SH-SY5Y (cell line): ENCODE data around the gene TEX35.
A peak's percentile ranks its signal among the peaks of the same experiment; 100 is the strongest.

Experiments
- GATA2 ChIP-seq: IDR thresholded peaks from 2 replicates; pipeline ENCODE4 v1.6.1; 2011; ENCODE audit warnings: mild to moderate bottlenecking, low read depth, low read length
- GATA3 ChIP-seq: IDR thresholded peaks from 2 replicates; pipeline ENCODE4 v1.6.1; 2011; ENCODE audit warnings: low read depth, mild to moderate bottlenecking, low read length, moderate library complexity

Gene TEX35

DNA sequence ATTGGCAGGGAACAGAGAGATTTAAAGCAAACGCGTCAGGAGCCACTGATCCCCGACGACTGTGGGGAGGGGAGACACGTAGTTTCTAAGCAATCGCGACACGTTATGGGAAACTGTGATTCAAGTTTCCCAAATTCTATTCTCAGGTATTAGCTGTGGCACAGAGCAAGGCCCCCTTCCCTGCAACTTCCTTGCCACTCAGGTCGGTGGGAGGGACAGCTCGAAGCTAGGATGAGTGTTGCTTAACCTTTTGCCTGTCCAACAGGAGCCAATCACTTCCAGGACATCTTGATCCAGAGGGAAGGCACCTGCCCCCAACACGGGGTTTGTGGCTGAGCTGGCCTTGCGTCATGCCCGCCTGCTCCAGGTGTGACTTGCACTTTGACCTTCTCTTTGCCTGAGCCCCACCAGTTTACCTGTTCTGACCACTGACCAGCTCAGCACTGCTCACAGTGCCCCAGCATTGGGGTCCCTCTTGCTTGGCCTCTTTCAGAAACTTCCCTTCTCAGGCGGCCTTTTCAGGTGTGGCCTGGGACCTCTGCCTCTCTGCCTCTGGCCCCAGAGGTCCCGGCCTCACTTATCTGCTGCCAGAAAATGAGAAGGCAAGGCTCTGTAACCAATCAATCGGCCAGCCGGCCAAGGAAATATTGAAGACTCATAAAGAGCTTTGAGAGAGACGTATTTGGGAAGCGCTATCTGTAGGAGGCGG is 24.6 kb downstream of the TEX35 start:
- TF ChIP-seq GATA3 (no peak), GATA2 (no peak)

DNA sequence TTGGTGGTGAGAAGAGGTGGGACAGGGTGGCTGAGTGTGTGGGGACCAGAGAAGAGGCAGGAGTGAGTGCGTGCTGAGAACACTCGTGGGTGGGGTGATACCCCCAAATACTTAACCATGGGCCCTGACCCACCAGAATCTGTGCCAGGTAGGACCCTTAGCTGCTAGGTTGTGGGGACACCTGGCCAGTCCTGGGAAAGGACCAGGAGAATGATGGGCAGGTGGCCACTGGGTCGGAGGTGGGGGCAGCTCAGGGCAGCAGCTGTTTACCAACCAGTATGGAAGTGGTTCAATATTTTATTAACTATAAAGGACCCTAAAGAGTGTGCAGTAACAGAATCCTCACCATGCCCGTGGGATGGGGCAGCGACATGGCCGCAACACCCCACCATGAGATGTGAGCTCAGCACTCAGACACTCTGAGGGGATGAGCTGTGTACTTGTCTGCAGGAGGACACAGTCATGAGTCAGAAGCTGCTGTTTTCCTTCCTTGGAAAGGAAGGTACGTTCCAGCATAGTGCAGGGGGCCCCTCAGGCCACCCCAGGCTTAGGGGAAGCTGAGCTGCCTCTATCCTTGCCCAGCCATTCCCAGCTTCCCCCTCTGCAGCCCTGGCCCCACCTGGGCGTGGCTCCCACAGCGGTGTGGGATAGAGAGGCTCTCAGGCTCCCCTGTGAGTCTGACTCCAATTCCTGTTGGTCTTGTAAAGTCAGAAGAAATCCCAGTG is 25.4 kb downstream of the TEX35 start:
- TF ChIP-seq GATA2 = no peak
- TF ChIP-seq GATA3 = no peak

DNA sequence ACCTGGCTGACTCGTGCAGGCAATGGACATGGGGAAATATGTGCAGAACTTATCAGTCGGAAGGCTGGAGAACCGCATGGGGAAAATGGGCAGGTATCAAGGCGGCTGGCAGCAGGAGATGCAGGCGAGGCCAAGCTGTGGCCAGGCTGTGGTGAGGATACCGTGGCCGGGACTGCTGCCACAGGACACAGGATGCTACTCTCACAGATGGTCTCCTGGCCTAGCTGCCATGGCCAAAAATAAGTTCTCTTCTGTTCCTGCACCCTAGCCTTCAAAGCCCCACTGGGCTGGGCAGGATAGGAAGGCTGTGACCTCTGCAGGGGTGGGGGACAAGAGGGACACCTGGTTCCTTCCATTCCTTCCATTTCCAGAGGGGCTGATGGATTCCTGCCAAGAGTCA is 26.4 kb downstream of the TEX35 start:
- no peak for TF ChIP-seq GATA3
- TF ChIP-seq GATA2 = no peak

DNA sequence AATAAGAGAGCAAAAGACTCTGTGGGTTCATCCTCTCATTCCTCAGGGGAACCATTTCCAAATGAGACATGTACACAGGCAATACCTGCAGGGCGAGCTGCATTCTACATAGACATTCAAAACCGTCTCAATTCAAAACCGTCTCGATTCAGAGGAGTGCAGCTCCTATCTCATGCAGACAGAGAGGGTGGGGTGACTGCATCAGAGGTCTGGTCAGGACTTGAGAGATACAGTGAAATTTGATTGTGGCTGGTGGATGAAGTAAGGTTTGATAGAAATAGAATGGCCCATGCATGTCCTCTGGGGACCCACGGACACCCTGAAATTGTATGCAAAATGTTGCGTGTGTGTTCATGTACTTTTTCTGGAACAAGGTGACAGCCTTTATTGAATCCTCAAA is 27.3 kb downstream of the TEX35 start:
- TF ChIP-seq GATA2 (no peak), GATA3 (no peak)

DNA sequence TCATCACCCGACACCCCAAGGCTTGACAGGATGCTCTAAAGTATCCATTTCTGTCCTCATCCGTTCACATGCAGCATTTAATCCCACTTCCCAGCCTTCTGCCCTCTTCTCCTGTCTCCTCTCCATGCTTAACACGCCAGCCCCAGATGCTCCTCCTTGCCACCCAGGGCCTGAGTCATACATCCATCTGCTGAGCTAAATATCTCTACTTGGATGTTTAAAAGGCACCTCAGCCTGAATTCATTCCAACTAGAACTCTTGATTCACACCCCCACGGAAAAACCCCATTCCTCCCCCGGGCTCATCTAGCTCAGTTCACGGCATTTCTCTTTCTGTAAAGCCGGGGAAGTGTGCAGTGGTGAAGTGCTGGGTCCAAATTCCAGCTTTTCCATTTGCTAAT is 27.7 kb downstream of the TEX35 start:
- no peak for TF ChIP-seq GATA2
- no peak for TF ChIP-seq GATA3

DNA sequence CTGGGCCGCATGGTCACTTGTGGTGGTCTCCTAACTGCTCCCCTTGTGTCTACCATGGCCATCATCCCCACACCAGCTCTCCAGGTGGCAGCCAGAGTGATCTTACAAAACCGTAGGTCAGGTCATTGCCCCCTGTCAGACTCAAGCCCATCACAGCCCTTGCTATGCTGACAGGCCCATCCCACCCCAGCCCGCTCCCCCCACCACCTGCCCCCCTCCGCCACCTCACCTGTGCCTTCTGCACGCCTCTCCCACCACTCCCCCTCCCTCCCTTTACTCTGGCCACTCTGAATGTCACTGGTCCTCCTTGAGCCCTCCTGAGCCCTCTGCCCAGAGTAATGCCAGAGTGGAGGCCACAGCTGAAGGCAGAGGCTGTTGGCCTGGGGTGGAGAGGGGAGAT is 28.5 kb downstream of the TEX35 start:
- TF ChIP-seq GATA2 = no peak
- no peak for TF ChIP-seq GATA3

DNA sequence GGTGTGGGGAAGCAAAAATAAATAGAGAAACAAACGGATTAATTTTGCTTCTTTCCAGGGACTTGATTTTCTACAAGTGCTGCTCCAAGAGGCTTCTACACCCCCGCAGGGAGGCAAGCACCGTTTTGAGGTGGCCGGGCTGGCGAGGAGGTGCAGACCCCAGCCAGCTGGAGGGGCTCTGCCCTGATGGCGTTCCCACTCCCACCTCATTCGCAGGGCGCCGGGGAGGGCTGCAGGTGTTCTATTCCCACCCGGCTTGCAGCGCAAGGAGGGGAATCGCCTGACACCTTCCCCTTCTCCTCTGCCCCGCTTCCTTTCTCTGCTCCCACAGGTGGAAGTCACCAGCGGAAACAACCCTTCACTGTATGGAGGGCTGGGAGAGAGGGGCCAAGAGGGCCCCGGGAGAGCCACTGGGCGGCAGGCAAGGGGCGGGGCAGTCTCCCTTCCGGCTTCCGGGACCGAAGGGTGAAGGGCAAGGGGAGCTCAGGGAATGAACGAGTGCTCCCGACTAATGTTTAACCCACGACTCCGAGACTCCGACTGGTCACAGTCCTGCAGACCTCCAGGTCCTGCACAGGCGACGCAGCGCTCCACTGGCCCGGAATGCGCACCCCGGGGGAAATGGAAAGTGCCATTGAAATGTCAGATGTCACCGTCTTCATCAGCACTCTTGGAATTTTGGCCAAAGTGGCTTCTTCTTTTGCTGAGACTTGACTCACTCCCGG is 29.1 kb downstream of the TEX35 start:
- TF ChIP-seq GATA3 (no peak), GATA2 (no peak)

DNA sequence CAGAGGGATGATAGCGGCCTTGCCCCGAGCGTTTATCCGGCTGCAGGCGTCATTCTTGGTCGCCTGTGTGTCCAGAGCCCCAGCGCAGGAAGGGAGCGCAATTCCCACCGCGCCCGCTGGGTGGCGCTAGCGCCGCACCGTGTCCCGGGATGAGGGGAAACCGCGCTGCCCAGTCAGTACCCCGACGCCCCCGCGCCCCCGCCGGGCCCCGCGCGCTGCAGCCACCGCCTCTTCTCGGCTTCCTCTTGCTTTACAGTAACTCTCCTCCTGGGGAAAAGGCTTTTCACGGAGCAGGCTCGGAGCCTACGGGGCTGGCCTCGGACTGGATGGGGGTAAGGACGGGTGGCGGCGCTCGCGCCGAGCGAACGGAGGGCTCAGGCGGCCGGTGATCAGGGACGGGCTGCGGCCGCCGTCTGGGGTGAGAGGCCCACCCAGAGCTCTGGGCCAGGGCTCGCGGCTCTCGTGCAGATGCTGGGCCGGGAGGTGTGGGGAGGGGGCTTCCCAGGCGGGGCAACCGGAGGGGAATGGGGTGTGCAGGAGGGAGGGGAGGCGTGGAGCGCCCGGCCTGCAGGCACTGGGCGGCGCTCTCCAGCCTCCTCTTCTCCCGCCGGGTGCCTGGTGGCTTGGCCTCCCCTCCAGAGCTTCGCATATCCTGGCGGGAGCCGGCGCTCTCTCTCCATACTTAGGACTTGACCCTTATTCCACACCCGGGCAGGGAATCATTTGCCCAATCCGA is 29.8 kb downstream of the TEX35 start:
- TF ChIP-seq GATA2 (no peak), GATA3 (no peak)

DNA sequence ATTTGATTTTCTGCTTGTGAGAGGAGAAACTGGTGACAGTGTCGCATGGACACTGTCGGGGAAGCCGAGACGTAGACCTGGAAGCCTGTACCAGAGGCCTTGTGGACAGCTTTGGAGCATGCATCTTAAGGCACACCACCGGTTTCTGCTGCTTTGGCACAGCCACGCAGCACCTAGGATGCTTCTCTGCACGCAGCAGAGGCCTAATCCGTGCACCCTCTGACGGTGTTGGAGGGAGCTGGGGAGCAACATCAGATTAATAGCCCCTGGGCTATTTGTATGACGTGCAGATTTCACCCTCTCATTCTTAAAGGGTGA is 30.3 kb downstream of the TEX35 start:
- no peak for TF ChIP-seq GATA3
- no peak for TF ChIP-seq GATA2

DNA sequence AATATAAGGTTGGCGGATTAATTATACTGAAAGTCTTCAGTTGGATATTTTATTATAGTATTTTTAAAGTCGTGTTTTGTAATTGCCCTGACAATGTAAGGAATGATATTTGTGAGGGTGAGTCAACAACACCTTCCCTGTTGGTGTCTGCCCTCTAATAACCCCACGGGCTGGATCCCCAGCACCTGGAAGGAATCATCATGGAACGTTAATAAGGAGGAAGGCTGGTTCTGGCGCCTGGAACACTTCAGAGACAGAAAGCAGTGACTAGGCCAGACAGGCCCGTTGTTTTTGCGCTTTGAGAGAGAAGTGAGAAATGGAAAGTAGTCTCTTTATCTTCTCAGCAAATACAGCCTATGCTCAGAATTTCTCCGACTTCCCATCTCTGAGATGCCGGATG is 31.6 kb downstream of the TEX35 start:
- TF ChIP-seq GATA2 (no peak), GATA3 (no peak)

DNA sequence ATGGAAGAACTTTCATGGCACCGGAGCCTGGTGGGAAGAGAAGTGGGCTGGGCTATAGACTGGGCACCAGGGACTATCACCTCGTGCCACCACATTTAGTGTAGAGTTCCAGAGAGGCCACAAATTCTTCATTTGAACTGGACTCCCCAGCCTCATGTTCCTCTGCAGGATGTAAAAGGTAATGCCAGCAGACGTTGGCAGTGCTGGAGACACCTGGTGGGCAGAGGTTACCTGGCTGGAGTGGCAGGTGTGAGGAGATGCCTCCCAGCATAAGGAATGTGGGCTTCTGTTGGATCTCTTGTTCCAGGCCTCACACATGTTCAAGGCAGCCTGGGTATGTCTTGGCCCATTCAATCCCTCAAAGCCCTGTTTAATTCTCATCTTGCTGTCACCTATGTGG is 35.2 kb downstream of the TEX35 start:
- no peak for TF ChIP-seq GATA3

DNA sequence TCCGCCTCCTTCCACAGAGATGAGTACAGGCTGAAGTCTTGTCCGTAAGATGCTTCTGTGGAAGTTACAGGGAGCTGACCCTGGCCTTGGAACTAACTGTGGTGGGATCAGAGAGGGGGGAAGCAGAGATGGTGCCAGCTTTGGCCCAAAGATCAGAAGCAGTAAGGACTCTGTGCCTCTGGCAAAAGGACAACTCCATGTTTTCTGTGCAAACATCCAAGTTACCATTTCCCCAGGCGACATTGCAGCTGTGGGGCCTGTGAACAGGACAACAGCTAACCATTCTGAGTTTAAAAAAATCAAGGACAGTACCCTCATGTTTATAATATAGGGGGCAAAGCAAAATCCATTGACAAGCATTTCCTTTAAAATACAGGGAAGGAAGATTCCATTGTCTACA is 38.4 kb downstream of the TEX35 start:
- TF ChIP-seq GATA2 = no peak
- TF ChIP-seq GATA3 = no peak

DNA sequence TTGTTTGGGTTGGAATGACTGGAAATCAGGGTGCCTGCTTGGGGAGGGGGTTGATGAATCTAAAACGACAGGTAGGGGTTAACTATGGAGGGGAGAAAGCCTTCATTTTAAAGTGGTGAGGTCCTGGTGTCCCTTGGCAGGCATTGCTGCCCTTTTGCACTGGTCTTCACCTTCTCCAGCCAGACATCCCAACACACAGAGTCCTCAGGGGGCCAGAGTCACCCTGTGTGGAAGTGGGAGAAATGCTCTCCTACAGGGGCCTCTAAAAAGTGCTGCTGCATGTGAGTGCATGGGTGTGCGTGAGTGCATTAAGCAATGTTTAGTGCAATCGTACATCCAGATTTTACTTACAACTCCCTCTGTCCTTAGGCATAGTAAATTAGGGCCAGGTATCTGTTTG is 39.0 kb downstream of the TEX35 start:
- TF ChIP-seq GATA3 = no peak
- TF ChIP-seq GATA2 = no peak

DNA sequence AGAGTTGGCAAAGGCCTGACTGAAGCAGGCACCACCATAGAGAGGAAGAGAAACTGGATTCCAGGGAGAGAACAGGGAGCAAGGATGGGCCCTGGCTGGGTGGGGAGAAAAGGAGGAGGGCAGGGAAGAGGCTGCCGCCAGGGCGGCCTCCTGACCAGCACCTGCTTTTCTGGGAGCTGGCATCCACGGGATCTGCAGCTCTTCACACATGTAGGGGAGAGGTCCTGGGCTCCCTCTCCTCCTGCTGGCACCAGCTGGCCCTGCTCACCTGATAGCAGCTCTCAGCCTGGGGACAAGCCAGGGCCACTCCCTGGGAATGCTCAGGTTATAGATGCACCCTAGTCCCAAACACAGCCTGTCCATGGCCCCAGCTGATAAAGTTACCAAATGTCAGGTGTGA is 39.9 kb downstream of the TEX35 start:
- TF ChIP-seq GATA3 = no peak
- no peak for TF ChIP-seq GATA2

DNA sequence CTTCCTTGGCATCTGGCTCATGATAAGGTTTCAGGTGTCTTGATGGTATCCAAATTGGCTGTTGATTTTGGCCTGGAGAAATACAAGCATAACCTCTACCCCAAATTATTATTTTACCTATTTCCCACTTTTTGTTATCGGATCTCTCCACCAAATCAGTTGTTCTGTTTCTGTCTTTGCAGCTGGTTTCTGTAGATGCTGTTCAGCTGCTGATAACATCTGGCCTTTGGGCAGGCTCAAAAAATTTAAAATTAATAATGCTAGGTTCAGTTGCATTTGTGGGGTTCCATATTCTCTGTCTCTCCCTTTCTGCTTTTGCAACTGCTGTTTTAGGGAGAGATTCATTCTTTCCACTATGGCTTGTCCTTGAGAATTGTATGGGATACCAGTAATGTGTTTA is 42.7 kb downstream of the TEX35 start:
- peak; percentile 61 for TF ChIP-seq GATA2

DNA sequence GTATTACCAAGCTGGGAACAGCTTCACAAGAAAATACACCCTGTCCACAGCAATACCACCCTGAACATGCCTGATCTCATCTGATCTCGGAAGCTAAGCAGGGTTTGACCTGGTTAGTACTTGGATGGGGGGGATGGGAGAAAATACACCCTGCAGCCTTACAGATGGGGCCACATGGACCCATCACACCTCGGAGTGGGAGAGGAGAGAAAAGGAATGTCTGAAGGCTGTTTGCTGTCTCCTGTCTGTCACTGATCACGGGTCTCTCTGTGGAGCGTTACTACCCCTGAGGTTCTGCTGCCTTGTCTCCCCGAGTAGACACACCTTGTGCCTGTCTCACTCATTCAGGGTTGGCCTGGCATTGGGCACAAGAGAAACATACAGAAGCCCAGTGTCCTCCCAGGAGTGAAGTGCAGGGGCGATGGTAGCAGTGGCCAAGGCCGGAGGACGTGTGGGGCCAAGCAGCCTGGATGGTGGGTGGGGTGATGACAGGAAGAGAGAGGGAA is 48.0 kb downstream of the TEX35 start:
- TF ChIP-seq GATA2 (no peak), GATA3 (no peak)
